Stimulated activated CD4-positive, alpha-beta T cell treated with anti-CD3 and anti-CD28 coated beads, Interleukin-1b, Interleukin-23, amount 100 ng/mL, for 4 hours (primary cell): ENCODE data around the gene FAM3D.

ENCODE experiments used
- DNase-seq, 2 donors: peaks; one replicate each; pipeline ENCODE4 v3.0.0-alpha.2; 2020; ENCODE audit warnings: low read depth in 2 of 2

FAM3D gene

DNA sequence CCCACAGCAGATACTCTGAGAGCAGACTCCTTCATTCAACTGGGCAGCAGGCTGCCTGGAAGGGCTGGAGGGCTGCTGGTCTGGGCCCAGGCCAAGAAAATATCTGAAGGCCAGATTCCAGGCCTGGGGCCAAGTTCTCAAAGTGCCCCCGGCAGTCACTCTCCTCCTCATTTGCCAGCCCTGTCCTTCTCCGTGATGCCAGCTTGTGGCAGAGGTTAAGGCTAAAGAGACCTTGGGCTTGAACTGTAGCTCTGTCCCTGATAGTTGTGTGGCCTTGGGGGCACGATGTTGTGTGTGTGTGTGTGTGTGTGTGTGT, 39.0 kb downstream of the FAM3D start:
- no peak for DNase-seq

DNA sequence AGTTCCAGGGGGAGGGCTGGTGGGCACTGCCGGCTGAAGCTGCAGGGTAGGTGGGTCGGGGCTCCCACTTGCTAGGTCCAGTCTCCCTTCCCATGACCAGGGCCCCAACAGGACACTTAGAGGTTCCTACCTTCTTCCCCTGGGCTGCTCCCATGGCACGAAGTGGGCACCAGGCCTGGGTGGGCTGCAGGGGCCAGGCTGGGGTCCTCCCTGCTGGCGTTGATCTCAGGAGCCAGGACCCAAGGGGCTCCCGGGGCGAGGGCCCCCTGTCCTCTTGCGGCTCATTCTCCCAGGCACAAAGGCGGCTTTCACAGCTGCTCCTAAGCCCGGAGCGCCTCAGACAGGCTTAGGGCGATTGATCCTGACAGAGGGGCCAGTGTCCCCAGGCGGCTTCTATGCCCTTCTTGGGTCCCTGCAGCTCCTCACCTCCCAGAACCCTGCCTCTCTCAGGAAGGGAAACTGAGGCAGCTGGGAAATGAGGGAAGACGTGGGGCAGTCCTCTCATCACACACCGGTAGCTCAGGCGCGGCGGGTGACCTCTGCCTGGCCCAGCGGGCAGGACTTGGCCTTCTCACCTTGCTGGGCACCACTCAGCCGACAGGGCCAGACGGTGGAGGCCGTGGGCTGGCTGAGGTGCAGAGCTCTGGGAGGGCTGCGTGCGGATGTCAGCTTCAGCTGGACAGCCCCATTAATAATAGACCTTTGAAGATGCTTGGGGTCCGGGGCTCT, 39.6 kb downstream of the FAM3D start:
- DNase-seq = no peak

DNA sequence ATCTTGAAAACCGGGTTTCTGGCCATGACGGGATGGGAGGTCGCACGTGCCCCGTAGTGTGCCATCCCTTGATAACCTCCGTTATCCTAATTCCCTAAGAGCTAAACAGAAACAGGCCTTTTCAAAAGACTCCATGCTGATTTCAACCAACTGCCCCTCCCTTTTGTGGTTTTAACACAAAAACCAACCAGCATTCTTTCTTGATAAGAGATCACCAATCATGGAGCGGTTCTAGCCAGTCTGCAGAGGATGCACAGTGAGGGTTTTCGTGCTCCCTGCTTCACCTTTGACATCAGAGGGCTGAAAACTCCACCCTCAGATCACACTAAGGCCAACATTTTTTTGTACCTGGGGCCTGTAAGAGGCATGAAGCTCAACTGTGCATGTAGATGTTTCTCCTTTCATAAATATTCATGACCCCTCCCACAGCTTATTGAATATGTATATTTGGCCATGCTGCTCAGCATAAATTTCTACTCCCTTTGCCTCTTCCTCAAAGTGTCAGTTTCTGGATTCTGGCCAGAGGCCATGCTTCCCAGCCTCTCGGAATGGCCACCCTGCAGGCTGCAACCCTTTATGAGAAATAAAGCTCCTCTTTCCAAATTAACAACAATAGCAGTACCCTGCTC, 41.3 kb downstream of the FAM3D start:
- DNase-seq = no peak

DNA sequence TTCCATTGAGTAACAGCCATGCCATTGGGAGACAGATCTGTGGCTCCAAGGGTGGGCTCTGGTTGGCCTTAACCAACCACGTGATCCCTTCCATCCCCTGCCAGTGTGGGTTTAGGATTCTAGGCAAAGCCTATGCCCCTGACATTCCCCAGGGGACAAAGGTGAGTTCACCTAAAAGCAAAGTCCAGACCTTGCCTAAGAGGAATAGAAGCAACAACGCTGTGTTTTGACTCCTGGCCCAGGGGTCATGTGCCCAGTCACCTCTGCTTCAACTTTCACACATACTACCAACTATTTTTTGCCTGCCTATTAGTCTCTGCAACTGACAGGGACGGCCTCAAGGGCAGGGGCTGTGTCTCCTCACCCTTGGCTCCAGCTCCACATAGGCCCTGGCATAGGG, 42.0 kb downstream of the FAM3D start:
- no peak for DNase-seq

DNA sequence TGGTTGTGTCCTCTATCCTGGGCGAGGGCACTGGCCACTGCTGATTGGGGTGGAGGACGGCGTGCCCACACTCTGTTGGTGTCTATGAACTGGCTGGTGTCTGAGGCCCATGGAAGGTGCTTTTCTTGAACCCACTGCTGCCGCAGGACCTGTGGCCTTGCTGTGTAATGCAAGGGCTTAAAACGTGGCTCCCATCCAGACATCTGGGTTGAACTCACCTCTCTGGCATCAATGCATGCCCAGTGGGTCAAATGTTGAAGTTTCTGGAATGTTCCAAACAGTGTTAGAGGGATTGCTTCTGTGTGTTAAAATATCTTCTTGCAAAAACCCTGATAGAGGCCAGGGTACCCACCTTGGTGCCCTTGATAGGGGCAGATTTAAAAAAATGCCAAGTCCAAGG, 42.6 kb downstream of the FAM3D start:
- no peak for DNase-seq

DNA sequence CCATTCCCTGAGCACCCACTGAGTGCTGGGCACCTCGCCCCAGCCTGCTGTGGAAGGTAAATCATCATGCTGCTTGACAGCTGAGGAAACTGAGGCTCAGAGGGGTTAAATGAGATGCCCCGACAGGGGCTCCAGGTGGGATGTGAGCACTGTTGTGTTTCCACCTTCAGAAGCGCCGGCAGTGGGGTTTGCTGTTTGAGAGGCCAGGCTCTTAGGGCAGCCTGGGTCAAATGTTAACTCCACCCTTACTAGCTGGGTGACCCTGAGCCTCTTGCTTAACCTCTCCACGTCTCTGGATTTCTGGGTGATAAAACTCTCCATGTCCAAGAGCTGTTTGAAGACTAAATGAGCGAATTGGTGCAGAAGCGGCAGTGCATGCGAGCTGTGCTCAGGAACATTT, 43.1 kb downstream of the FAM3D start:
- no peak for DNase-seq

DNA sequence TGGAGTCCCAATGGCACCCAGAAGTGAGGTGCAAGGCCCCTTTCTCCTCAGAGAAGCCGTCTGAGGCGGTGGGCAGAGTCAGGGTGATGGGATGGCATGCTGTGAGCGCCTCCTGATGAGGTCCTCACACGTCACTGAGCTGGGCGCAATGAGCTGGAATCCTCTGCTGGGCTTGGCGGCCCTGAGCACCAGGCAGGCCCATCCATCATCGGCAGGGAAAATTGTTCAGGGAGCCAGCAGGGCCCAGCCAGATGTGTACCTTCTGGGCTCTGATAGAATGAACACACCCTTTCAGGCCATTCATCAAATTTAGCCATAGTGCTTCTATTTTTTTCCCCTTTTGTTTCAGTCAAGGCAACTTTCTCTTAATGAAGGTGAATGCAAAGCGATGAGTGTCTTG, 43.7 kb downstream of the FAM3D start:
- no peak for DNase-seq

DNA sequence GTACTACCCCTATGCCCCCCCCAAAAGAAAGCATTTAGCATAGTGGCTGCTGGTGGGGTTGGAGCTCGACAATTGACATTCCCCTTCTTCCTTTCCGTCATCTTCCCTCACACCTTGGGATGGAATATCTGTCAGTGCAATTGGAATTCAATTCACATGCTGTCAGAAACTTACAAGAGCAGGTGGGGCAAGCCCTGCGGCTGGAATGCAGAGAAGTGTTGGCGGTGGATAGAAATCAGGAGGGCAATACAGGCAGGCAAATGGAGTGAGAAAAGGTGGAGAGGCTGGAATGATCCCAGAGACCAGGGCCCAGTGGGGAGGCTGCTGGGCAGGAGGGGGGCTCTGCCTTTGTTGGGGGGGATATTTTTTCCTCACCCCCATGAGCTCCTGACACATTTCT, 44.1 kb downstream of the FAM3D start:
- no peak for DNase-seq

DNA sequence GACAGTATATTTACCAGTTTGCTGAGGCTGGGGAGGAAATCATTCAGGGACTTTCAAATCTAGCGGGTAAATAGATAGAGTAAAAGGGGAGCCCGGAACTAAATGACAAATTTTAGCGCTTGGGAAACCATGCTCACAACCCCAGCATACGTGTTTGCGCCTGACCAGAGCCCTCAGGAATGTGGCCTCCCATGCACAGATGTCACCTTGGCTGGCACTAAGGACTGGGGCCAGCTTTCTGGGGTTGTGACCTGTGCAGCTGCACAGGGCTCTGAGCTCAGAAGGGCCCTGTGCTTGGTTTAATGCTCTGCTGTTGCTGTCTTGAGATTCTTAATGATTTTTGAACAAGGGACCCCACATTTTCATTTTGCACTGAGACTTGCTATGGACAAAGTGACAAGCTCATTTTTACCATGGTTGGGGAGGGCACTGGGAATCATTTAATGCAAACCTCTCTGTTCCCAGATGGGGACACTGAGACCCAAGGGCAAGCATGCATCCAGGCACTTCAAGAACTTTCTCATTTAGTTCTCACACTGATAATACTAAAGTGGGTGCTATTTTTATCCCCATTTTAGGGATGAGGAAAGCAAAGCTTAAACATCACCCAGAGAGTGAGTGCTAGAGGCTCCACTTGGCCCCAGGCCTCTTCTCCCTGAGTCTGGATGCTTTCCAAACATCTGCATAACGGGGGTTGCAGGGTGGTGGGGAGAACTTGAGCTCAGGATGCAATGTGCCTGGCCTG, 45.3 kb downstream of the FAM3D start:
- no peak for DNase-seq

DNA sequence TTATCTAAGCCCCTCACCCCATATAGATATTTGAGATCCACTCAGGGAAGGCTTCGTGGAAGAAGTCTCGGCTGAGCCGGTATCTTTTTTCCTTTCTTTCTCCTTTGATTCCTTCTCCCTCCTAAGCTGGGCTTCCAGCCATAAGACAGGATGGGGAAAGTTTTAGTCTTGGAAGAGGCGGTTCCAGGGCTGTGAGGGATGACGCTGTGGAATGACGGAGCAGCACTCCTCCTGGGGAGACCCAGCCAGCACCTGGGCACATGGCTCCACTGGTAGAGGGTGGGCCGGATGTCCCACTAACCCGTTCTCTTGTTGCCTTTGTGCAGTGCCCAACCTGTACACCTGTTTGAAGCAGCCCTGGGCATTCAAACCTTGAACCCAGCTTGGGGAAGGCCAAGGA, 46.2 kb downstream of the FAM3D start:
- no peak for DNase-seq

DNA sequence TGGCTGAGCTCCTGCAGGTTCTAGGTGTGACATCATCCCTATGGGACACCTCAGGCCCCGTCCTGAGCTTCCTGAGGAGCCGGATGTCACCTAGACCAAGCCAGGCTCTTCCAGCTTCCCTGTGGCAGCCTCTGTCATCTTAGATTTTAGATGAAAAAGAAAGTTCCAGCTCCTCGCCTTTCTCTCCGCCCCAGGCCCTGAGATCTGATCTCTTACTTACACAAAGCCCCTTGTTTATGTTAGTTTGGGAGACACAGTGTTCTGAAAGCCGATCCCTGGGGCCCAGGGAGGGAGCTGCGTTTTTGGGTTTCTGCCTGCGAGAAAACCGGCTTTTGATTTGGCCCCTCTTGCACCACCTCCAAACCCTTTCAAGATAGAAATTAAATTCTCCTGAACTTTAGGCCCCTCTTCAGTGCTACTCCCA, 49.2 kb downstream of the FAM3D start:
- no peak for DNase-seq

DNA sequence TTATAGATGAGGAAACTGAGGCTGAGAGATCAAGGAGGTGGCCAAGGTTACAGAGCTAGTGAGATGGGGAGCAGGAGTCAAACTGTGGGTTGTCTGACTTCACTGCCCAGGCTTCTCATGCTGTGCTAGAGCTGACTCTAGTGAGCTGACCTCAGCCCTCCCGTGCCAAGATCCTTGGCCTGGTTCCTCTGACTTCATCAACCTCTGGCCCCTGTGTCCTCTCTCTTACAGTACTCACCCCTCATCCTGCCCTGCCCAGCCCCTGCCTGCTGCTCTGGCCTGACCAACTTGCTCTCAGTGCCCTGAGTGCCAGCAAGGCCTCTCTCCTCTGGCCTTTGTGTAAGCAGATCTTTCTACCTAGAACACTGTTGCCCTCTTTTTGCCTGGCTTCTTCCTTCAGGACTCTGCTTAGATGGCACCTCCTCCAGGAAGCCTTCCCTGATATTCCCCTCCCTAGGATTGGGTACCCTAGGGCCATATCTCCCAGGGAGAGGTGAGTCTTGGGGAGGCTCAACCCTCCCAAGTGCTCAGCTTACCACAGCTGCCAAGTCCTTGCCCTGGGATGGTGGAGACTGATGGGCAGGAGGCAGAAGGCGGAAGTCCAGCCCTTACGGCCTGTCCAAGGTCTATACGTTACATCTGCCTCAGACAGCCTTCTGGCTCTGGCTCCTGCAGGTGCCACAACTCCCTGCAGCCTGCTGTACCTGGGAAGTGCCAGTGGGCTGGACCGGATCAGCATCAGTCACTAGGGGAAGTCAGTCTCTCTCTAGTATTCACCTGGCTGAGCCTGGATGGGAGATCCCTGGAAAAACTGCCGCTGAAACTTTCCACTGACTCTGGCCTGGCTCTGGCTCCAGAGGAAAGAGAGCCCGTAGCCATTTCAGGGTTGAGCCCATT, 53.1 kb downstream of the FAM3D start:
- no peak for DNase-seq

DNA sequence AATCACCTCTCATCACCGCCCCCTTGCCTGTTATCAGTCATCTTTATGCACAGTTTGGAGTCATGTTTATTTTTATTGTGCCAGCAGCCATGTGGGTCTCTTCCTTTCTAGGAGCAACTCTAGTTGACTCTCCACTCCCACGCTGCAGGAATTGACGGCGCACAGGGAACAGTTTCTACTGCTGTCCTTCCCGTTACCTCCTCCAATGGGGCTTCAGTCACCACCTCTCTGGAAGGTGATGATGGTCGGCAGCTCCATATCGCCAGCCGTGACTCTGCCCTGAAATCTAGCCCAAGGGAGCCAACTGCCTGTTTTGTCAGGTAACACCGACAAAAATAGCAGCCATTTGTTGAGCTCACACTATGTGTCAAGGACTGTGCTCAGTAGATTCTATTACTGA, 53.7 kb downstream of the FAM3D start:
- DNase-seq = no peak

DNA sequence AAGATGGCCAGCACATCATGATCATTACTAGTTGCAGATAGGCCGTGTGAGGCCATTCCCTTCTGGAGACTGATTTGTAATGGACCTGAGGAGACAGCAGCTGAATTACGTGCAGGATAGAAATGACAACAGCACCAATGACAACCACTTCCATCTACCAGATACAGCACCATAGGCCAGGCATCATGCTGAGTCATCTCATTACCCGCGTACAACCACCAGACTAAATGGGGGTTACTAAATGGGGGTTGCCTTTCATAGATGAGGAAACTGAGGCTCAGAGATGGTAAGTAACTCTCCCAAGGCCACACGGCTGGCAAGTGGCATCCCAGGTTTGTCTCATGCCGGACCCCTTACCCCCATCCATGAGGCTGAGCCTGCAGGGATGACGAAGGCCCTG, 56.6 kb downstream of the FAM3D start:
- no peak for DNase-seq

DNA sequence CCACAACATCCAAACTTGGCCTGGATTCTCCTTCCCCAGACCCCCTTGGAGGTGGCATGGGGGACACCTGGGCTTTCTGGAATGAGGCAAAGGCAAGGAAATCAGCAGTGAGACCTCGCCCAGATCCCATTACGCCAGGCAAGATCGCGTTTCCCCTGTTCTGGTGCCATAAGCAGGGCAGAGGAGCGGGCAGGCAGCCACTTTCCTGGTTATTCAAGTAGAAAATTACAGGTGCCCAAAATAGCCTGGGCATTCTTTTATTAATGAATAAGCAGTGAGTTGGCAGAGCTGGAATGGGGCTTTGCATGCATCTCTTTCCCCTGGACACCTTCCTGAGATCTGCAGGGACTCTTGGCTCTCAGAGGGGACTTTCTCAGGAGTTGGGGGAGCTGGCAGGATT, 57.9 kb downstream of the FAM3D start:
- DNase-seq = no peak

DNA sequence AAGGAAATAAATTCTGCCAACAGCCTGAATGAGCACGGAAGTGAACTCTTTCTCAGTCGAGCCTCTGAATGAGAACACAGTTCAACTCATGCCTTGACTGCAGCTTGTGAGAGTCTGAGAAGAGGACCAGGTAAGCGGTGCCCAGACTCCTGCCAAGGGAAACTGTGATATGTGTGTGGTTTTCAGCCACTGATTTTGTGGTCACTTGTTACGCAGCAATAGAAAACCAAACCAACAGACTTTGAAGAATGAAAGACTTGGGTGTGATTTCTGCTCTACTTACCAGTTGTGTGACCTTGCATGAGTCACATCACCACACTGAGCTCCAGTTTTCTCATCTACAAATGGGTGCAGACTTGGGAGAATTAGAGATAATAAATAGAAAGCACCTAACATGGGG, 58.8 kb downstream of the FAM3D start:
- no peak for DNase-seq

DNA sequence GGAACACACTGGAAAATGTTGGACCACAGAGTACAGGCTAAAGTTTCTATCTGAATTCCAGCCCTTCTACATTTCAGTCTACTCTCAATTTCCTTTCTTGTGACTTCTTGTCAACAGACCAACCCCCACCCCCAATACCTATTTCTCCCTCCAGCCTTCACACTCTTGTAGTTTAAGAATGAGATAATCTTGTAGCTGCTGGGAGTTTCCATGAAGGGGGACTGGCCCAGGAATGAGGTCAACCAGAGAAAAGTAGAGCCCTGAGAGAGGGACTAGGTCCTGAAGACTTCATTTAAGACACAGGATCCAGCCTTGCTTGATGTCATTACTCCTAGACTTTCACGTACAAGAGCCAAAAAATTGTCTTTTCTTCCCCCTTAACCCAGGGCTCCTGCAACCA, 59.9 kb downstream of the FAM3D start:
- no peak for DNase-seq

DNA sequence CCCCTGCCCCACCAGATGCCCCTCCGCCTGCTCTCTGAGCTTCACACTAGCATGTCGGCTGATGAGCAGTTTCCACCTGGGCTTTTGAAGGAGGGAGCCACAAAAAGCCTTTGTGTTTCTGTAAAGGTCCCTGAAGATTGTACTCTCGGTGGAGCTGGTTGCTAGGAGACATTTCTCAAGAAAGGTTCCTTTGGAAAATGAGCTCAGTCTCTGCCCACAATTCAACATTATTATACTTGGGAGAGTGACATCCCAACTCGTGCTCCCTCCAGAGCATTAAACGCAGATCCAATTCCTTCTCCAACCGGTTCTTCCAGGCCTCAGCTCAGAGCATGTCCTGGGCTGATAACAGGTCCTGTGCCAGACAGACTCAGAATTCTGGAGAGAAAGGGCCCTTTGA, 62.5 kb downstream of the FAM3D start:
- DNase-seq = no peak

DNA sequence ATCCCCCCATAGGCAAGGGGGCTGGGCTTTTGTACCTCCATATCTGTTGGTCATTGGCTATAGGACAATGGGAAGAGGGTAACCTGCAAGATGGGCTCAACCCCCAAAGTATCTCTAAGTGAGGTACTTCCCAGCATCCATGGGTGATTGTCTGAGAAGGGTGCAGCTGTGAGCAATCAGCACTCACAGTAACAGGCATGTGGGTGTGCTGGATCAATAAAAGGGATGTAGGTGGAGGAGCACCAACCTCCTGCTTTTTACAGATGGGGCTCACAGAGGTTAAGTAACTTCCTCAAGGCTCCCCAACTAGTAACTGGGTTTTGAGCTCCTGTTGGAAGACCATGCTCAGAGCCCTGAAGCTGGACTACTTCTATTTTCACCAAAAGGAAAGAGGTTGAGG, 63.0 kb downstream of the FAM3D start:
- DNase-seq = no peak

DNA sequence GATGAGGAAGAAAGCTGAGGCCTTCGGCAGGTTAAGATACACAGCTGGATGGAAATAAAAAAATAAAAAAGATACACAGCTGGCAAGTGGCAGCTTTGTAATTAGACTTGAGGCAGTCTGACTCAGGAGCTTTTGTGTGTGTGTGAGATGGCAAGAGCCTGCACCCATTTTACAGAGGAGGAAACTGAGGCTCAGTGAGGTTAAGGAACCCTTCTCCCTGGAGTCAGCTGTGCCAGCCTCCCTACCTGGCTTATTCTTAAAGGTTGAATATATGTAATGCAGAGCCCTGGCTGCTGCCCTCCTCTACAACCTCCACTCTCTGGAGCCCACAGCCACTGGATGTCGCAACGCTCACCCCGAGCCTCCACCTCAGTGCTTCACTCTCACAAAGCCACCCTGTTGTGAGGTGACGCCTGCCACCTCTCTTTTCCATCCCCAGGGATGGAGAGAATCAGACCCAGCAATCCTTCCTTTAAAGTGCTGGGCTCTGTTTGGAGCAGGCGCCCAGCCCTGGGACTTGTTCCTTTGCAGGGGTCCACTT, 68.7 kb downstream of the FAM3D start:
- DNase-seq = no peak

DNA sequence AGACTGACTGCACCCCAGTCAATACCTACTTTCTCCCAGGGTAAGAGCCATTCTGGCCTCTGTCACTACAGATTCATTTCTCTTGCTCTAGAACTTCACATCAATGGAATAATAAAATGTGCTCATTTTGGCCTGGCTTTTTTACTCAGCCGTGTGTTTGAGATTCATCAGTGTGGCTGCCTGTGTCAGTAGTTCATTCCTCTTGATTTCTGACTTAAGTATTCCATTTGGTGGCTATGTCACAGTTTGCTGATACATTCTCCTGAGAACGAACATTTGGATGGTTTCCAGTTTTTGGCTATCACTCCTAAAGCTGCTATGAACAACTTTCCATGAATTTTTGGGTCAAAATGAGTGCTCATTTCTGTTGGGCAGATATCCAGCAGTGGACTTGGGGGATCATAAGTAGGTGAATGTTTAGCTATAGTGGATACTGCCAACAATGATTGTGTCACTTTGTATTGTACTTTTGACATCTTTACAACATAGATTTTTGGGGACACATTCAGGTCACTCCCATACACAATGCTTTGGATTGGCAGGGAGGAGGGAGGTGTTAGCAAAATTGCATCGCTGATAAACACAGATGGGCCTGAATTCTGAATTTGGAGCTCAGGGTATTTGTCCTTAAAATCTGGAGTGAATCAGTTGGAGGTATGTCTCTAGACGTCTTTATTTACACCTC, 69.6 kb downstream of the FAM3D start:
- DNase-seq = no peak
